Activated T-cell treated with anti-CD3 and anti-CD28 coated beads, Interleukin-2, amount 50 U/mL, for 24 hours (primary cell): ENCODE results near the gene PCIF1.
"Not testable (repeated sequence)": the region's sequence is repeated elsewhere in the genome, so short reads cannot be mapped to it uniquely, and the experiment has no call there.

ENCODE experiments used
- DNase-seq: peaks from one replicate; pipeline ENCODE4 v3.0.0-alpha.2; 2020
- H3K27ac Mint-ChIP-seq: 2 replicates; pipeline ENCODE4 v1.8.0; 2020; ENCODE audit warnings: mild to moderate bottlenecking, mixed read lengths
- H3K27me3 Mint-ChIP-seq: 2 replicates; pipeline ENCODE4 v1.8.0; 2020; ENCODE audit warnings: mixed read lengths
- H3K36me3 Mint-ChIP-seq: 2 replicates; pipeline ENCODE4 v1.8.0; 2020; ENCODE audit warnings: low read depth, mixed read lengths
- H3K4me1 Mint-ChIP-seq: 2 replicates; pipeline ENCODE4 v1.8.0; 2020; ENCODE audit warnings: low read depth, mixed read lengths
- H3K4me3 Mint-ChIP-seq: 2 replicates; pipeline ENCODE4 v1.8.0; 2020; ENCODE audit warnings: mild to moderate bottlenecking, moderate library complexity, mixed read lengths
- H3K9me3 Mint-ChIP-seq: 2 replicates; pipeline ENCODE4 v1.8.0; 2020; ENCODE audit warnings: mixed read lengths

The PCIF1 gene

DNA sequence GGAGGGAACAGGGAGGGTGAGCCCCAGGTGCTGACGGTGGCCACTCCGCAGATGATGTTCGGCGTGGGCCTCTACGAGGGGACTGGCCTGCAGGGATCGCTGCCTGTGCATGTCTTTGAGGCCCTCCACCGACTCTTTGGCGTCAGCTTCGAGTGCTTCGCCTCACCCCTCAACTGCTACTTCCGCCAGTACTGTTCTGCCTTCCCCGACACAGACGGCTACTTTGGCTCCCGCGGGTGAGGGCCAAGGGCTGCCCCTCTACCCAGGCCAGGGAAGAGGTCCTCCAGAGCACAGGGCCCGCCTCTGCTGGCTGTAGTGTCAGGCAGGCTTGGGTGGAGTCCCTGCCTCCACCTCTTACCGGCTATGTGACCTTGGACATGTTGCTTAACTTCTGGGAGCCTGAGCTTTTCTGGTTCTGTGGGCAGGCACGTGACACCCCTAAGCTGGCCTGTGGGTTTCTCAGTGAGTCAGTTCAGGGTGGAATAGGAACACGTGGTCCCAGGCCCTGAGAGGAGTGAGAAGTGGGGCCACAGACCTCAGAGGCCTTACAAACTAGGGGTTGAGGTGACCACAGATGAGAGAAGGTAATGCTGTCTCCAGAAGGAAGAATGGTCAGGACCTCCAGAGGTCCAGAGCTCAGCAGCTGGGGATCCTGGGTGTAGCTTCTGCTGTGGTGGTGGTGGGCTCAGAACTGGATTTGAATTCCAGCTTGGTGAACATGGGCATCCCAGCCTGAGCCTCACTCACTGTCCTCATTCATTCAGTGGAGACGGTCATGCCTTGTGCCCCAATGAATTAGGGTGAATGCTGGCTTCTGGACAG lies 11.9 kb downstream of the PCIF1 start:
- H3K27me3 Mint-ChIP-seq, result no peaks in the 10 kb centered on the region
- H3K27ac Mint-ChIP-seq, result peak overlapping the region; percentile 90
- H3K9me3 Mint-ChIP-seq, result no peaks in the 10 kb centered on the region
- H3K4me3 Mint-ChIP-seq, result no peak overlapping the region
- peak; percentile 58 for DNase-seq
- H3K36me3 Mint-ChIP-seq, result peaks cover 89% of the 10 kb centered on the region
- H3K4me1 Mint-ChIP-seq, result peaks cover 30% of the 10 kb centered on the region

DNA sequence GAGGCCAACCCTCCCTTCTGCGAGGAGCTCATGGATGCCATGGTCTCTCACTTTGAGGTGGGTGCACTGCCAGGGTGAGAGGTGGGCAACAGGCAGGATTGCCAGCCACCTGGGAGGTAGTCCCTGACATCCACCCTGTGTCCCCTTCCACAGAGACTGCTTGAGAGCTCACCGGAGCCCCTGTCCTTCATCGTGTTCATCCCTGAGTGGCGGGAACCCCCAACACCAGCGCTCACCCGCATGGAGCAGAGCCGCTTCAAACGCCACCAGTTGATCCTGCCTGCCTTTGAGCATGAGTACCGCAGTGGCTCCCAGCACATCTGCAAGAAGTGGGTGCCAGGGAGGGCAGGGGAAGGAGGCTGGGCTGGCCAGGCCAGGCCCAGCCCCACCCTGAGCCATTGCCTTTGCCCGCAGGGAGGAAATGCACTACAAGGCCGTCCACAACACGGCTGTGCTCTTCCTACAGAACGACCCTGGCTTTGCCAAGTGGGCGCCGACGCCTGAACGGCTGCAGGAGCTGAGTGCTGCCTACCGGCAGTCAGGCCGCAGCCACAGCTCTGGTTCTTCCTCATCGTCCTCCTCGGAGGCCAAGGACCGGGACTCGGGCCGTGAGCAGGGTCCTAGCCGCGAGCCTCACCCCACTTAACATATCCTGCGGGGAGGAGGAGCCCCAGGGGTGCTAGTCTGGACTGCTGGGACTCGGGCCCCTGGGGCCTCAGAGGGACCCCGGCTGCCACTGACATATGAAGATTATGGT lies 12.8 kb downstream of the PCIF1 start:
- H3K27ac Mint-ChIP-seq, result peak overlapping the region; percentile 90

DNA sequence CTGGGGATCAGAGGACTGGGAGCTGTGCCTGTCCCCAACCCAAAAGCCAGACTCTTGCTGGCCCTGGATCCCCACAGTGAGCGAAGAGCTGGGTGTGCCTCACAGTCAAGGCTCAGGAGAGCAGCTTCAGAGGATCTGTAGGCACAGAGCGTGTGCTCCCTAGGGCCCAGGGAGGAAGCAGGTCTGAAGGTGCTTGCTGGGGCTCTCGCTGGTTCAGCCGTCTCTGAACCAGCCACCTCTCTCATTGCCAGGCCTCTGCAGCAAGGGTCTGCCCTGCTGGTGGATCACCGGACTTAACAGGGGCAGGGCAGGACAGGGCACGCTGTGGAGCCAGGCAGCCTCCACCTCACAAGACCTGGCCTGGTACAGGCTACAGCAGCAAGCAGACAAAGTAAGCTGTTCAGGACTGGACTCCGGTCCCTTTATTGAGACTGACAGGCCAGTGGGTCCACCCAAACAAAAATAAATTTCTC lies 13.8 kb downstream of the PCIF1 start:
- H3K4me1 Mint-ChIP-seq, result peaks cover 30% of the 10 kb centered on the region
- no peak overlapping the region for H3K4me3 Mint-ChIP-seq
- H3K27ac Mint-ChIP-seq, result peak overlapping the region; percentile 69
- peaks cover 100% of the 10 kb centered on the region for H3K36me3 Mint-ChIP-seq
- H3K27me3 Mint-ChIP-seq, result no peaks in the 10 kb centered on the region
- no peaks in the 10 kb centered on the region for H3K9me3 Mint-ChIP-seq
- no peak for DNase-seq

More for the DNA sequence above, 12.8 kb downstream of the PCIF1 start:
- Mint-ChIP-seq H3K4me3 (no peak overlapping the region), H3K36me3 (peaks cover 97% of the 10 kb centered on the region), H3K9me3 (no peaks in the 10 kb centered on the region), H3K27me3 (no peaks in the 10 kb centered on the region), H3K4me1 (peaks cover 30% of the 10 kb centered on the region)
- no peak for DNase-seq

DNA sequence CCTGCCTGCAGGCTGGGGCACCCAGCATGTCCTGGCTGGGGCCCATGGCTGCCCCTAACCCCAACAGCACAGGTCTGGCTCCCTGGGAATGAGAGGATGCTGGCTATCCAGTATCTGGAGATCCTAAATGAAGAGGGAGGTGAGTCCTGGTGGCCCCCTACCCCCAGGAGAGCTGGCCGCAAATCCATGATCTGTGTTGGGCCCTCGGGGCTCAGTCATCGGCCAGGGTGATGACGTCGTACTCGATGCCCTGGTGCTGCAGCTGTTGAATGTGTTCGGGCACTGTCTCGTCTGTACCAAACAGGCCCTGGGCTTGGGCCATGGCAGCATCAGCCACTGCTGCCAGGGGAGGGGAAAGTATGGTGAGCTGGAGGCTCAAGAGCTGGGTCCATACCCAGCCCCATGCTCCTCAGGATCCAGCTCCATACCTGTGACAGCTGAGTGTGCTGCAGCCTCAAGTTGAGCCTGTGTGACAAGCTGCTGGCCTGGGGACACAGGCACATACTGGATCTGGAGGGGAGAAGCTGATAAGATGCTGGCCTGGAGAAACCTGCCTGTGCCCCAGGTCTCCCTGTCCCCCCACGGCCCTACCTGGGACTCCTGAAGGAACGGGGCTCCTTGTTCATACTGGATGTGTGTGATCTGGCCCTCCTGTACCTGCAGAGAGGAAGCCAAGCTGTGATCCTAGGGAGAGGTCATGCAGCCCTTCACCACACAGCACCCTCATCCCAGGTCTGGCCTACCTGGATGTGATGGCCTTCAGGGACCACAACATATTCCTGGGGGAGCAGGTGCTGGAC lies 14.5 kb downstream of the PCIF1 start:
- no peaks in the 10 kb centered on the region for H3K9me3 Mint-ChIP-seq
- H3K4me1 Mint-ChIP-seq, result peaks cover 23% of the 10 kb centered on the region
- DNase-seq, result no peak
- H3K4me3 Mint-ChIP-seq, result no peak overlapping the region
- peaks cover 100% of the 10 kb centered on the region for H3K36me3 Mint-ChIP-seq
- H3K27me3 Mint-ChIP-seq, result no peaks in the 10 kb centered on the region
- peak overlapping the region; percentile 63 for H3K27ac Mint-ChIP-seq

DNA sequence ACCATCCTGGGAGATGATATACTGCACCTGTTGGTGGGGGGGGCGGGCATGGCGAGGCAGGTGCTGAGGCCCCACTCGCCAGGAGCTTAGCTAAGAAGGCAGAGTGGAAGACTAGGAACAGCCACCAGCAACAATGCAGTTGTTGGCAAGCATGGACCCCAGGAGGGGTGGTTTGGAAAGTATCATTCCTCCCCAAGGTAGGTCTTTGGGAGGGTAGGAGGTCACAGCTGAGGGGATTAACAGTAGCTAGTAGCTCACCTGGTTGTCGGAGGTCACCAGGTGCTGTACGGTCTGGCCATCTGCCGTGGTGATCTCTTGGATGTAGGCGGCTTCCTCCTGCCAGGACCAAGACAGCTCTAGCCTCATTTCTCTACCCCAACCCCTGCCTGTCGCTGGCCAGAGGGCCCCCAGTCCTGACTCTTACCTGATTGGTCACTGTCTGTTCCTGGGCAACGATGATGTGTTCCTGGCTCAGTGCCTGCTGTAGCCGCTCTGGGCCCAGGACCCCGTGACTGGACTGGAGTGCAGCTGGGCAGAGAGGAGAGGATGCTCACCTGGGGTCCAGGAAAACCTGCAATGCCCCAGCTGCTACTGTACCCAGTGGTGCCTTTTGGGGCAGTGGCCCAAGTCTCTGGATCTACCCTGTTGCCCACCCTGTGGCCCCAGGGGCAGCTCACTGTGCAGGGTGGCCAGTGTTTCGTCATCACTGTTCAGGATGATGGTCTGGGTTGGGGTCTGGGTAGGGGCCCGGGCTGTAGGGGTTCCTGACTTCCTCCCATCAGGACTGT lies 15.3 kb downstream of the PCIF1 start:
- DNase-seq, result no peak
- Mint-ChIP-seq H3K4me1 (peaks cover 15% of the 10 kb centered on the region), H3K36me3 (peaks cover 97% of the 10 kb centered on the region), H3K27me3 (no peaks in the 10 kb centered on the region), H3K27ac (peak overlapping the region; percentile 63), H3K4me3 (no peak overlapping the region), H3K9me3 (no peaks in the 10 kb centered on the region)

DNA sequence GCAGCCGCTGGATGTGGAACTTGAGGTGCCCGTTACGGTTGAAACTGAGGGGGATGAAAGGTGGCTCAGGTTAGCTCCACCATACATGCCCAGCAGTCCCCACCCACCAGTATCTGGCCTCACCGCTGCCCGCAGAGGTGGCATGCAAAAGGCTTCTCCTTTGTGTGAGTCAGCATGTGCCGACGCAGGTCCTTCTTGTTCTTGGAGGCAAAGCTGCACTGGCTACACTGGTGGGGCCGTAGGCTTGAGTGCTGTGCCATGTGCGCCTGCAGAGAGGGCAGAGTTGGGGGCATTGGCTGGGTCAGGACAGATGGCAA lies 15.8 kb downstream of the PCIF1 start:
- Mint-ChIP-seq H3K4me1 (peaks cover 11% of the 10 kb centered on the region), H3K36me3 (peaks cover 93% of the 10 kb centered on the region), H3K27ac (peak overlapping the region; percentile 61), H3K4me3 (no peak overlapping the region), H3K9me3 (no peaks in the 10 kb centered on the region), H3K27me3 (no peaks in the 10 kb centered on the region)
- no peak for DNase-seq

DNA sequence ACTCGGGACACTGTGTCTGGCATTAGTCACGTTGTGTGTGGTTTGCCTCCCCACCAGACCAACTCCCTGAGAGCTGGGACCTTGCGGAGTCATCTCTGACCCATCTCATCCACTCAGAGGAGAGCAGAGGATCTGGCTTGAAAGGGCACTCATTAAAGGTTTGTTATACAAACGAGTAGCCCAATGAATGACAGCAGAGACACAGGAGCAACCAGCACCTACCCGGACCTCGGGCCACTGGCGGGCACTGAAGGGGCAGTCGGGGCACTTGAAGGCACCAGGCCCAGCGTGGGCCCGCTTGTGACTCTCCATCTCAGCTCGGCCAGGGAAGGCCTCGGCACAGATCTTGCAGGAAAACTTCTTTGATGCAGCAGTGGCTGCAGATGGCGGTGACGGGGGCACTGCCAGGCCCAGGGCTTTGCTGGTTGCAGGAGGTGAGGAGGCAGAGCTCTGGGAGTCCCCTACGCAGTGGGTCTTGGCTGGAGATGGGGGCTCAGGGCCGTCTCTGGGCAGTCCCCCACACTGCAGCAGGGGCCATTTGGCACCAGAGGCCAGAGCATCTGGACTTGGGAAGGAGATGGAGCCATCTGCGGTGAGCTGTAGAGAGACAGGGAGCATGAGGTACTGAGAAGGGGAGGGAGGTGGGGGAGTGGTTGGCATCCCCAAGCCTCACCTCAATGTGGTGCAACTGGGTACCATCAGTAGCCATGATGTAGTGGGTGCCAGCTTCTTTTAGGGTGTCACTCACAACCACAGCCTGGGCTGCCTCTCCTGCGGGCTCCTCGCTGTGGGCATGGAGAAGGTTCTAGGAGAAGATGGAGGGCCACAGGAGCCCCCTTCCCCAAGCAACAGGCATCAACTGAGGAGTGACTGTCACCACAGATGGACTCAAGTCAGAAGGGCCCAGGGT lies 17.7 kb downstream of the PCIF1 start:
- Mint-ChIP-seq H3K36me3 (peaks cover 88% of the 10 kb centered on the region), H3K4me1 (no peaks in the 10 kb centered on the region), H3K27ac (peak overlapping the region; percentile 70), H3K27me3 (no peaks in the 10 kb centered on the region), H3K4me3 (no peak overlapping the region), H3K9me3 (no peaks in the 10 kb centered on the region)
- no peak for DNase-seq

DNA sequence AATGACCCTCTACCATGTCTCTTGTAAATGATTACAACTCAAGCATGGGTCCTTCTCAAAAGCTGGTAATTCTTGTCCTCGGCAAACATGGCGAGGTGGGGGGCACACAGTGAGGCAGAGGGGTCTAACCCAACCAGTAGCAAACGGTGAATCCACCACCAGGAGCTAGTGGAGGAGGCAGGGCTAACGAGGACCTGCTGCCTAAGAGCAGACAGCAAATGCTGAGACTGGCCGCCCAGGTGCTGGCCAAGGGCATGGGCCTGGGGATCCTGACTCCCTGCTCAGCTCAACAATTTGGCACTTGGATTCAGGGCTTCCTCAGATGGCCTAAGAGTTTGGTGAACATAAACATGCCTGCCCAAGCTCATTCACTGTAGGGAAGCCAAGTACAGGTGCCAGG lies 18.4 kb downstream of the PCIF1 start:
- Mint-ChIP-seq H3K27me3 (no peaks in the 10 kb centered on the region), H3K4me3 (no peak overlapping the region), H3K27ac (no peak overlapping the region), H3K9me3 (no peaks in the 10 kb centered on the region), H3K4me1 (no peaks in the 10 kb centered on the region), H3K36me3 (peaks cover 88% of the 10 kb centered on the region)
- DNase-seq, result no peak

DNA sequence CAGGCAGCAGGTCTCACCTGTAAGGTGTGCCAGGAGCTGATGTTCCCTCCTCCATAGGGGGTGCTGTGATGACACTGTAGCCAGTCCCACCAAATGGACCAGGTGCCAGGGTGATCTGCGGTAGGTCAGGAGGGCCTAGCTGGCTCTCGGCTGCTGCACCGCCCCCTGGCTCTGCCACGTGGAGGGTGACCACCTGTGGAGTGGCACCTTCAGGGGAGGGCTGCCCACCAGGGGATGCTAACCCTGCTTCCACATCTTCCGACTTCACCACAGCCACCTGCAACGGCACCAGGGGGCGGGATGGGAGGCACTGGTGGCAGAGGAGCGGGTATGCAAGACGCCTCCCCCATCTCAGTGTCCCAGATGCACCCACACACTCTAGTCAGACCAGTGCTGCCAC lies 19.2 kb downstream of the PCIF1 start:
- H3K4me3 Mint-ChIP-seq, result no peak overlapping the region
- no peaks in the 10 kb centered on the region for H3K9me3 Mint-ChIP-seq
- H3K27ac Mint-ChIP-seq, result no peak overlapping the region
- no peak for DNase-seq
- peaks cover 88% of the 10 kb centered on the region for H3K36me3 Mint-ChIP-seq
- no peaks in the 10 kb centered on the region for H3K27me3 Mint-ChIP-seq
- H3K4me1 Mint-ChIP-seq, result no peaks in the 10 kb centered on the region

DNA sequence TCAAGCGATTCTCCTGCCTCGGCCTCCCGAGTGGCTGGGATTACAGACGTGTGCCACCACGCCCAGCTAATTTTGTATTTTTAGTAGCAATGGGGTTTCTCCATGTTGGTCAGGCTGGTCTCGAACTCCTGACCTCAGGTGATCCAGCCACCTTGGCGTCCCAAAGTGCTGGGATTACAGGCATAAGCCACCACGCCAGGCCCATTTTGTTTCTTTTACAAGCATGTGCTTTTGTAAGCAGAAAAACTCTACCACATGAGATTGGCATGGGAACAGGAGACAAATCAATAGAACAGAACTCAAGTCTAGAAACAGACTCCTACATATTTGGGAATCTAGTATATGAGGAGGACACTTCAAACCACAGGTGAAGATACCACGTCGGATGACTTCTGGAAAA lies 21.8 kb downstream of the PCIF1 start:
- H3K4me3 Mint-ChIP-seq, H3K27me3 Mint-ChIP-seq, H3K9me3 Mint-ChIP-seq, H3K4me1 Mint-ChIP-seq, H3K27ac Mint-ChIP-seq, DNase-seq: not testable (repeated sequence)
- H3K36me3 Mint-ChIP-seq, result peaks cover 88% of the 10 kb centered on the region

DNA sequence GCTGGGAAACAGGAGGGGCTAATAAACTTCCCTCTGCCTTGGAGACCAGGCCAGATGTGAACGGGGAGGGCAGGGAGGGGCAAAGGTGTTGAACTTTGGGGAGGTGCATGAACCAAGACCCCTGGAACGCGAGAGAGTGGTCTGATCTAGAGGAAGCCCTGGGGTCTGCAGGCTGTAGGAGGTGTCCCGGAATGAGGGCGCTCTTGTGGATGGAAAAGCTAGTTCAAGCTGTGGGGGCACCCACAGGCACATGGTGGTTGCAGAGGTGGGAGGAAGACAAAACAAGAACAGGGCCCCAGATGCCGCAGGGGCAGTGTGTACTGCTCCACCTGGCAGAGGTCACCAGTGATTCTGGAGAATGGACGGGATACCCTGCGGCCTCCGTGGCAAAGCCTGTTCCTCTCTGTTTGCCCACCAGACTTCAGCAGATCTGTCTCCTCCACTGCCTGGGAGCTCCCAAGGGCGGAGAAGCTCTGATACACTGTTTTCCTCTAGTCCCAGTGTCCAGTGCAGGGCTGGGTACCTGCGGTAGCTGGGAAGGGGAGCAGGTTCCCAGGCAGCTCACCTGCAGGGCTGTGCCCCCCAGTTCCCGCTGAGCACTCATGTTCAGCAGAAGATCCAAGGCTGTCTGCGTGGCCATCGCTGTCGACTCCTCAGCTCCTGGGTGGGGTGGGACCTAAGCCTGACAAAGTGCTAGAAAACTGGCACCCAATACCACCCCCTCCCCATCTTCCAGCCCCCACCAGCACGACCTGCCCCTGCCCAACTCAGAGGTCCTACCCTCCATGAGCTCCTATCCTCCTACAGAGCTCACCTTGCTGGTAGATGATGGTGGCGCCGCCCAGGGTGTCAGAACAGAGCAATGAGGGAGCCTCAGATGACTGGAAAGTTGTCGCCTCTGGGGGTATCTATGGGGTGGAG lies 22.8 kb downstream of the PCIF1 start:
- DNase-seq, result peak; percentile 25
- Mint-ChIP-seq H3K27ac (no peak overlapping the region), H3K9me3 (no peaks in the 10 kb centered on the region)

DNA sequence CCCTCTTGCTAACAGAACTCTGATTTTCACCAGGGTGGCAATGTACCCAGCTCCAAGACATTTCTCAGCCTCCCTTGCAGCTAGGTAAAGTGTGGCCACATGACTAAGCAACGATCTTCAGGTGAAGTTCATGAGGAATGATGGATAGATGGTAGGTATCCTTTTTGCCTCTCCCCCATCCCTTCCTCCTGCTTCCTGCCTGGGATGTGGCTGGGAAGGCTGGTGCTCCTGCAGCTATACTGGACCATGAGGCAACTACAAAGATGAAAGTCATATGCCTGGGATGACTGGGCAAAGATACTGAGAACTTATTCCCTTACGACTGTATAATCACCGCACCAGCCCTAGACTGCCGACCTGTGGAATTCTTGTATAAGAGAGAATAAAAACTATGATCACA lies 24.1 kb downstream of the PCIF1 start:
- no peaks in the 10 kb centered on the region for H3K4me1 Mint-ChIP-seq
- no peaks in the 10 kb centered on the region for H3K9me3 Mint-ChIP-seq
- peak overlapping the region; percentile 39 for H3K27ac Mint-ChIP-seq
- no peaks in the 10 kb centered on the region for H3K27me3 Mint-ChIP-seq
- peaks cover 87% of the 10 kb centered on the region for H3K36me3 Mint-ChIP-seq
- no peak overlapping the region for H3K4me3 Mint-ChIP-seq
- DNase-seq, result no peak

More for the DNA sequence above, 22.8 kb downstream of the PCIF1 start:
- H3K4me3 Mint-ChIP-seq, result no peak overlapping the region
- H3K27me3 Mint-ChIP-seq, result no peaks in the 10 kb centered on the region
- peaks cover 88% of the 10 kb centered on the region for H3K36me3 Mint-ChIP-seq
- no peaks in the 10 kb centered on the region for H3K4me1 Mint-ChIP-seq
